ENCODE measurements around the gene CAPN1.

- no peak for TF ChIP-seq EZH2 (IDR thresholded peaks at IDR 0.05; ENCODE audit: borderline replicate concordance, low read length)
- TF ChIP-seq, protein P1, sequence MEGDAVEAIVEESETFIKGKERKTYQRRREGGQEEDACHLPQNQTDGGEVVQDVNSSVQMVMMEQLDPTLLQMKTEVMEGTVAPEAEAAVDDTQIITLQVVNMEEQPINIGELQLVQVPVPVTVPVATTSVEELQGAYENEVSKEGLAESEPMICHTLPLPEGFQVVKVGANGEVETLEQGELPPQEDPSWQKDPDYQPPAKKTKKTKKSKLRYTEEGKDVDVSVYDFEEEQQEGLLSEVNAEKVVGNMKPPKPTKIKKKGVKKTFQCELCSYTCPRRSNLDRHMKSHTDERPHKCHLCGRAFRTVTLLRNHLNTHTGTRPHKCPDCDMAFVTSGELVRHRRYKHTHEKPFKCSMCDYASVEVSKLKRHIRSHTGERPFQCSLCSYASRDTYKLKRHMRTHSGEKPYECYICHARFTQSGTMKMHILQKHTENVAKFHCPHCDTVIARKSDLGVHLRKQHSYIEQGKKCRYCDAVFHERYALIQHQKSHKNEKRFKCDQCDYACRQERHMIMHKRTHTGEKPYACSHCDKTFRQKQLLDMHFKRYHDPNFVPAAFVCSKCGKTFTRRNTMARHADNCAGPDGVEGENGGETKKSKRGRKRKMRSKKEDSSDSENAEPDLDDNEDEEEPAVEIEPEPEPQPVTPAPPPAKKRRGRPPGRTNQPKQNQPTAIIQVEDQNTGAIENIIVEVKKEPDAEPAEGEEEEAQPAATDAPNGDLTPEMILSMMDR (conservative IDR thresholded peaks at IDR 0.05 in 1 of 2, IDR thresholded peaks at IDR 0.05 in 1 of 2; ENCODE audit: extremely low read depth in 1 of 2, insufficient read depth in 1 of 2, low read depth in 1 of 2, low read length in 2 of 2) = no peak
Measured at GRCh38 chr11:65207918-65208784, 26.4 kb downstream of the CAPN1 start.

Data from mammary epithelial cell (primary cell).